ENCODE measurements around the gene DTNBP1.

DNA sequence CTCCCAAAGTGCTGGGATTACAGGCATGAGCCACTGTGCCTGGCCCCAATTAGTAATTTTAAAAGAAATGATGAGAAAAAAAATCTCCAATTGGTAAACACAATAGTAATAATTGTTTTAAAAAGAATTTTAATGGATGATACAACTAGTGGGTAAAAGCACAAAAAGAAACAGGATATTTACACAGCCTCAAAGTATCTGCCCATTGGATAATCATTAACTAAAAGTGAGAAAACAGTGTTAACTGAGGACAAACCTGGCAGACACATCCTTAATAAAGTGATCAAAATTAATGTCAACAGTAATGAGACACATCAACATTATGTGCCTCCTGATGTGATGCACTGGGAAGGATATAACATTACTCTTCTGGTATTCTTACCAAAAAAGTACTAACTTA is 24.5 kb downstream of the DTNBP1 start:
- TF ChIP-seq EZH2 (IDR thresholded peaks at IDR 0.05; ENCODE audit: insufficient read depth, poor library complexity, severe bottlenecking) (no peak), EZH2phosphoT487 (IDR thresholded peaks at IDR 0.05; ENCODE audit: insufficient read depth, low read depth) (no peak)

All from GM23248 (cell line).